Spleen (tissue), 7 donors: ENCODE results near the gene ASGR2.

ENCODE experiments used
- CTCF ChIP-seq, 11 experiments: fragments of 200-600 bp in 7 of 11; fragments of 450-650 bp in 4 of 11; sonication (generic) in 4 of 11; IDR thresholded peaks in 8 of 11; conservative IDR thresholded peaks in 3 of 11; 1 replicate in 7 of 11; 2 replicates in 4 of 11; pipeline versions ENCODE4 v1.4.0 to v1.8.0; 2016 to 2021; ENCODE audit warnings: antibody characterized with exemption in 11 of 11, inconsistent platforms in 4 of 11, mild to moderate bottlenecking in 1 of 11
- POLR2AphosphoS5 ChIP-seq, 3 donors: sonication (generic); formaldehyde crosslinking; IDR thresholded peaks; one replicate each; pipeline ENCODE4 v1.5.1; 2017; ENCODE audit warnings: antibody characterized with exemption in 3 of 3
- donor health status: DM: no; HTN: no; CAD: no; lungs with moderate emphysema.
- donor health status: DM: no; HTN: no; CAD: no.
- donor health status: DM: no; HTN: no; CAD: no.

- TF ChIP-seq POLR2AphosphoS5 (IDR thresholded peaks at IDR 0.05): no peak
- no peak for TF ChIP-seq CTCF (IDR thresholded peaks at IDR 0.05 in 8 of 11, conservative IDR thresholded peaks at IDR 0.05 in 3 of 11)
Measured at GRCh38 chr17:7141824-7142223, 27.2 kb upstream of the ASGR2 start.
